ENCODE results near the gene GAB1.

GRCh38 chr4:143400082-143400481, 63.4 kb downstream of the GAB1 start:
- TF ChIP-seq, protein P1, sequence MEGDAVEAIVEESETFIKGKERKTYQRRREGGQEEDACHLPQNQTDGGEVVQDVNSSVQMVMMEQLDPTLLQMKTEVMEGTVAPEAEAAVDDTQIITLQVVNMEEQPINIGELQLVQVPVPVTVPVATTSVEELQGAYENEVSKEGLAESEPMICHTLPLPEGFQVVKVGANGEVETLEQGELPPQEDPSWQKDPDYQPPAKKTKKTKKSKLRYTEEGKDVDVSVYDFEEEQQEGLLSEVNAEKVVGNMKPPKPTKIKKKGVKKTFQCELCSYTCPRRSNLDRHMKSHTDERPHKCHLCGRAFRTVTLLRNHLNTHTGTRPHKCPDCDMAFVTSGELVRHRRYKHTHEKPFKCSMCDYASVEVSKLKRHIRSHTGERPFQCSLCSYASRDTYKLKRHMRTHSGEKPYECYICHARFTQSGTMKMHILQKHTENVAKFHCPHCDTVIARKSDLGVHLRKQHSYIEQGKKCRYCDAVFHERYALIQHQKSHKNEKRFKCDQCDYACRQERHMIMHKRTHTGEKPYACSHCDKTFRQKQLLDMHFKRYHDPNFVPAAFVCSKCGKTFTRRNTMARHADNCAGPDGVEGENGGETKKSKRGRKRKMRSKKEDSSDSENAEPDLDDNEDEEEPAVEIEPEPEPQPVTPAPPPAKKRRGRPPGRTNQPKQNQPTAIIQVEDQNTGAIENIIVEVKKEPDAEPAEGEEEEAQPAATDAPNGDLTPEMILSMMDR (IDR thresholded peaks at IDR 0.05), result no peak
- no peak for TF ChIP-seq ZFX (IDR thresholded peaks at IDR 0.05; ENCODE audit: borderline replicate concordance)

All from 22Rv1 (cell line).